ENCODE data around the gene STPG1.

- no peak for TF ChIP-seq NFE2L1 (CRISPR knock-in tag; IDR thresholded peaks at IDR 0.05)
- TF ChIP-seq EMX1 (CRISPR knock-in tag; IDR thresholded peaks at IDR 0.05), result no peak
- TF ChIP-seq USF1 (CRISPR knock-in tag; IDR thresholded peaks at IDR 0.05), result no peak
- no peak for TF ChIP-seq CTCF (IDR thresholded peaks at IDR 0.05)
- no peak for TF ChIP-seq ESRRA (CRISPR knock-in tag; IDR thresholded peaks at IDR 0.05; ENCODE audit: borderline replicate concordance)
- TF ChIP-seq ZNF138 (CRISPR knock-in tag; conservative IDR thresholded peaks at IDR 0.05), result no peak
- no peak for TF ChIP-seq MAX (CRISPR knock-in tag; IDR thresholded peaks at IDR 0.05)
- TF ChIP-seq RORB (CRISPR knock-in tag; IDR thresholded peaks at IDR 0.05), result no peak
- no peak for TF ChIP-seq ZNF121 (CRISPR knock-in tag; IDR thresholded peaks at IDR 0.05)
- TF ChIP-seq PRDM15 (CRISPR knock-in tag; IDR thresholded peaks at IDR 0.05), result no peak
- TF ChIP-seq E2F5 (CRISPR knock-in tag; IDR thresholded peaks at IDR 0.05), result no peak
- no peak for TF ChIP-seq MYBL2 (CRISPR knock-in tag; IDR thresholded peaks at IDR 0.05)
Observed at GRCh38 chr1:24441480-24441879, 27.9 kb upstream of the STPG1 start.

Data from WTC11 (cell line).